Fibroblast of mammary gland (primary cell): ENCODE data around the gene GRK3.

Source experiments
- DNase-seq: peaks from one replicate; pipeline ENCODE4 v3.0.0-alpha.2; 2010; ENCODE audit warnings: low read depth
- H3K4me3 ChIP-seq: 2 replicates; pipeline ENCODE4 v1.5.1; 2011; ENCODE audit warnings: low read depth, mild to moderate bottlenecking, low read length, moderate library complexity; ENCODE audit not compliant: control insufficient read depth
- TF ChIP-seq, protein P1 (sequence below): conservative IDR thresholded peaks from 2 replicates; pipeline ENCODE4 v1.5.1; 2011; ENCODE audit warnings: low read depth, low read length, inconsistent platforms; ENCODE audit not compliant: control insufficient read depth, insufficient read depth

The GRK3 gene

DNA sequence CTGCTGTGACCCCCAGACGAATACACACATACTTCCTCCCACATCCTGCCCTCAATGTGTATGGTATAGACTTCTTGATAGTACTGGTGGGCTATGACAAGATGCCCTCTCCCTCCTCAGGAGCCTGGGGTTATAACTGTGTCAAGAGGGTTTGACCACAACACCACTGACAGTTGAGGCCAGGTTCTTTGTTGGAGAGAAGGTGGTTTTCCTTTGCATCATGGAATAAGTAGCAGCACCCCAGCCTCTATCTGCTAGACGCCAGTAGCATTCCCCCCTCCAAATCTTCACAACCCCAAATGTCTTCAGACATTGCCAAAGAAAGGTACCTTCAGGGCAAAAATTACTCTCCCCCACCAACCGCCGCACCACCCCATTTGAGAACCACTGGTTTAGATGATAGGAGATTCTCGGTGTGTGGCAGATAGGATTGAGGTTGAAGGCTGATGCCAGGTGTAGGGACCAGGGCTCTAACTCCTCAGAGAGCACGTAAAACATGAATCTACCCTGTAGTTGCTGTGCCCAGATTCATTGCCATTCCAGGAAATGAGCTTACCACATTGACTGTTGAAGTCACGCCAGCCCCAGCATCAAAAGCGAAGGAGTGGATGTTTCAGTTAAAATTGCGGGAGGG, 172.0 kb downstream of the GRK3 start:
- TF ChIP-seq, protein P1, sequence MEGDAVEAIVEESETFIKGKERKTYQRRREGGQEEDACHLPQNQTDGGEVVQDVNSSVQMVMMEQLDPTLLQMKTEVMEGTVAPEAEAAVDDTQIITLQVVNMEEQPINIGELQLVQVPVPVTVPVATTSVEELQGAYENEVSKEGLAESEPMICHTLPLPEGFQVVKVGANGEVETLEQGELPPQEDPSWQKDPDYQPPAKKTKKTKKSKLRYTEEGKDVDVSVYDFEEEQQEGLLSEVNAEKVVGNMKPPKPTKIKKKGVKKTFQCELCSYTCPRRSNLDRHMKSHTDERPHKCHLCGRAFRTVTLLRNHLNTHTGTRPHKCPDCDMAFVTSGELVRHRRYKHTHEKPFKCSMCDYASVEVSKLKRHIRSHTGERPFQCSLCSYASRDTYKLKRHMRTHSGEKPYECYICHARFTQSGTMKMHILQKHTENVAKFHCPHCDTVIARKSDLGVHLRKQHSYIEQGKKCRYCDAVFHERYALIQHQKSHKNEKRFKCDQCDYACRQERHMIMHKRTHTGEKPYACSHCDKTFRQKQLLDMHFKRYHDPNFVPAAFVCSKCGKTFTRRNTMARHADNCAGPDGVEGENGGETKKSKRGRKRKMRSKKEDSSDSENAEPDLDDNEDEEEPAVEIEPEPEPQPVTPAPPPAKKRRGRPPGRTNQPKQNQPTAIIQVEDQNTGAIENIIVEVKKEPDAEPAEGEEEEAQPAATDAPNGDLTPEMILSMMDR, result no peak
- no peak for DNase-seq
- H3K4me3 ChIP-seq, result no peak overlapping the region

DNA sequence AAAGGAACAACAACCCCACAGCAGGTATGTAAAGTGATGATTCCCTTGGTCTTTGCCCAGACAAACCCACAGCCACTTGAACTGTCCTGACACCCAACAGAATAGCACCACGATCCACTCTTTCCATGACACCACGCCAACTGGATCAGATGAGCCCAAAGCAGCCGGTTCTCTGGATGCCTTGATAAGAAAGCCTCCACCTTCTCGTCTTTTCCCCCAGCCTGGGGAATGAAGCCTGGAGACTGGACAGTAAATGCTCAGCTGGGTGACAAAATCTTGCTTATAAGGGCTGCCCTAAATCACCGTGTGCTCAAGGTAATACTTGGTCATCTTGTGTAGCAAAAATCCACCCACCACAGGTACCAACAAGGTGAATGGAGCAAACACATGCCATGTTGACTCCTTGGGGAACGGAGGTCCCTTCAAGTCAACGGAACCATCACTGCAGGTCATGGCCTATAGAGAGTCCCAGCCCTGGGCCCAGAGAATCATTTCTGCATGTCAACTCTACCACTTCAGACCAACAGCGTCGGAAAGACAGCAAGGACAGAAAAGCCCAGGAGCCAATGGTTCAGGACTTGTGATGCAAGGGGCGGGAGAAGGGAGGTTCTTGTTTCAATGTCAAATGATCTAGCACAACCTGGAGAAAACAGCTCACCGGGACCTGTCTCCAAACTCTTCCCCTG, 175.3 kb downstream of the GRK3 start:
- TF ChIP-seq, protein P1, result no peak

DNA sequence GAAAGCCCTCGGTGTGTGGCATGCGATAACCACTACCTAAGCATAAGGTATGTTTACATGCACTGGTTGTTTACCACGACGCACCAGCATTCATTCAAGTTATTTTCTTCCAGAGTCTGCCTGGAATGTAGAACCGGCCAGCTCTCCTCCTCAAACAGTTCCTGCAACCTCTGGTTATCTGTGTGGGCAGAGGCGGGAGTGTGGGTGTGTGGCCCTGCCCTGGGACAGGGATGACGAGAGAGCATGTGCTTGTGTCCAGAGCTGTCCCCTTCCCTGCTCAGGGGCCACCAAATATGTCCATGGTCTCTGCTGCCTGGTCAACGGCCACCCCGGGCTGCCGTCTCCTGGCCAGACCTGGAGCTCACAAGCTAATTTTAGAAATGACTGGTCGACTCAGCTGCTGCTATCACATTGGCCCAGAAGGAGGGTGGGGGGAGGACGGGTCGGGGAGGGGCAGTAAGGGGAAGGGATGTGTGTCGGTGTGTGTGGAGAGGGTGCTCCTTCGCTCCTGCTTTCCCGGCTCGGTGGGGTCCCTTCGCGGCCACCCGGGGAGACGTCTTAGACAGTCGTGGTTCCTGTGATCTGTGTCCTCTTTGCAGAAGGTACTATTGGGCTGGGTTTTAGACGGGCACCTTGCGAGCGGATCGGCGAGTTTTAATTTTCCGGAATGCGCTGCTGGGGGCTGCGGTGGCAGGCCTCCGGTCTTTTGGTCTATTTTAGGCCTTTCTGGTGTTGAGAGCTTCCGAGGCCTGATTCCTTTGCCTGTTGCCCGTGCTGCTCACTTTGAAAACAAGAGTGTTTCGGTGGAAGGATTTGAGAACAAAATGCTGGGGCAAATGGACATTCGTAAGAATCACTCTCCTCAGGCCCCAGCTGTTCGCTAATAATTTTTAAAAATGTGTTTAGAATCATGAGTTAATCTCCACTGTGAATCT, 177.5 kb downstream of the GRK3 start, which contains the start of gene MYO18B:
MYO18B (plus strand) TSS at position 497 of the 935 bp plus-strand sequence. CDS start 18,905 bp downstream, outside the sequence.
- H3K4me3 ChIP-seq, result no peak within 1 kb of the TSS
- DNase-seq, result no peak
- TF ChIP-seq, protein P1, result no peak

More for the DNA sequence above, 175.3 kb downstream of the GRK3 start:
- no peak for DNase-seq
- no peak overlapping the region for H3K4me3 ChIP-seq

DNA sequence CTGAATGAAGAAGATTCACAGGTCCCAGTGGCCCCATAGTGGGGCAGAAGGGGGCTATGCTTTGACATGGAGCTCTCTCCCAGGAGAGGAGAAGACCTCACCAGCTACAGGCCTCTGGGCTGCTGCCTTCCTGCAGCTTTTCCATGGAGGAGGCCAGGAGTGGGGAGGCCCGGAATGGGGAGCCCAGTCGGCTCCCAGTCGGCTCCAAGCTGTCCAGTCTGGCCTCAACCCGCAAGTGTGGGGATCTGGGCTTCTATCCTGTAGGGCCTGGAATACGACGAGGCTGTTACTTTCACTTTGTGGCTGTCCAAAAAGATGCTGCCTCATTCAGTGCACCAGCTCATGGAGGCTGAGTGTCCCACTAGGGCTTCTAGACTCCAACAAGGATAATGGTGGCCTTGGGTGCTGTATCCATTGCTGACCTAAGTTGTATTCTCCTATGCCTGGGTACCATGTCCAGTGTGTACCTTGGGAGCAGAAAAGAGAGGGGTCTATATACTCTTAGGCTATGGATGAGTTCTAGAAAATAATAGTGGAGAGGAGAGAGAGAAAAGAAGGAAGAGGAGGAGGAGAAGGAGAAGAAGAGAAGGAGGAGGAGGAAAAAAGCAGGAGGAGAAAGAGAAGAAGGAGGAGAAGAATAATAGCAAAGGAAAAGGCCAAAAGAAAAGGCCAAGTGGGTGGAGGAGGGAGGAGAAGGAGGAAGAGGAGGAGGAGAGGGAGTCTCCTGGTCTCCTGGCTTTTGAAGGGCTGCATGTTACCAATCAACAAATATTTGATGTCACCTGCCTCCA, 178.6 kb downstream of the GRK3 start:
- DNase-seq, result no peak
- H3K4me3 ChIP-seq, result no peak overlapping the region
- TF ChIP-seq, protein P1, result no peak

DNA sequence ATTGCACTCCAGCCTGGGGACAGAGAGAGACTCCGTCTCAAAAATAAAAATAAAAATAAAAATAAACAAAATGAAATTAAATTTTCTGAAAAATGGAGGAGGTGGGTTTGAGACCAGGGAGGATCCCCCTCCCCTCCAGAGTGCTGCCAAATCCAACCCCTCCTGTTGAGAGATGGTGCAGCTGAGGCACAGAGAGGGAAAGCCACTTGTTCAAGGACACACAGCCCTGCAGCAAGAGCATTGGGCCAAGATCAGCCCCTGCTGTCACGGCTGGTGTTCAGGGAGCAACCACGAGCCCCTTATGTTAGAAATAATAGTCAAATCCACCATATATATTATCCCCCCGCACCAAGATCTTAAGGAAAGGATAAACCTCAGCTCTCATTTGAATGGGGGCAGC, 180.2 kb downstream of the GRK3 start:
- TF ChIP-seq, protein P1, result no peak
- no peak for DNase-seq
- no peak overlapping the region for H3K4me3 ChIP-seq
